NCI-H748 (cell line): Measurements from ENCODE around the gene XRCC5.
"Not testable (repeated sequence)": the region's sequence is repeated elsewhere in the genome, so short reads cannot be mapped to it uniquely, and the experiment has no call there.

Source experiments
- DNase-seq: peaks from one replicate; lab custom pipeline; 2025; ENCODE audit not compliant: unreplicated experiment; lab: John Stamatoyannopoulos, UW

The XRCC5 gene

GRCh38 chr2:216108967-216109921 is at the start of gene XRCC5:
Gene XRCC5, plus strand, starts transcription at chr2:216109348. Its CDS starts 89 bp downstream, at chr2:216109437.
- peak; percentile 98 for DNase-seq

- DNase-seq: peak; percentile 10
These were observed 45.0 kb upstream of the XRCC5 start for GRCh38 chr2:216064014-216064630.

- no peak for DNase-seq
These were observed 44.5 kb upstream of the XRCC5 start for GRCh38 chr2:216064665-216065064.

- DNase-seq: no peak
These were observed 42.9 kb upstream of the XRCC5 start for GRCh38 chr2:216066230-216066629.

- no peak for DNase-seq
These were observed 40.1 kb upstream of the XRCC5 start for GRCh38 chr2:216069028-216069427.

- no peak for DNase-seq
These were observed 39.0 kb upstream of the XRCC5 start for GRCh38 chr2:216070195-216070594.

- no peak for DNase-seq
These were observed 37.9 kb upstream of the XRCC5 start for GRCh38 chr2:216071111-216071851.

GRCh38 chr2:216072473-216072872 is 36.7 kb upstream of the XRCC5 start:
- DNase-seq: no peak

GRCh38 chr2:216073773-216074172 is 35.4 kb upstream of the XRCC5 start:
- no peak for DNase-seq

- DNase-seq: no peak
These were observed 34.8 kb upstream of the XRCC5 start for GRCh38 chr2:216074380-216074779.

- no peak for DNase-seq
These were observed 34.4 kb upstream of the XRCC5 start for GRCh38 chr2:216074794-216075193.

- no peak for DNase-seq
These were observed 33.4 kb upstream of the XRCC5 start for GRCh38 chr2:216075510-216076485.

GRCh38 chr2:216078776-216079175 is 30.4 kb upstream of the XRCC5 start:
- no peak for DNase-seq

- not testable (repeated sequence) for DNase-seq
These were observed 29.1 kb upstream of the XRCC5 start for GRCh38 chr2:216080048-216080447.

GRCh38 chr2:216081012-216081411 is 28.1 kb upstream of the XRCC5 start:
- DNase-seq: no peak

- peak; percentile 91 for DNase-seq
These were observed 27.5 kb upstream of the XRCC5 start, which contains the start of the genes PECR and TMEM169 for GRCh38 chr2:216081487-216082116. Gene PECR, minus strand, starts transcription at chr2:216081809. Its CDS starts 68 bp downstream, at chr2:216081741. Gene TMEM169, plus strand, starts transcription at chr2:216081919. Its CDS starts 14,045 bp downstream, at chr2:216095964.

- DNase-seq: peak; percentile 72
These were observed 26.9 kb upstream of the XRCC5 start for GRCh38 chr2:216082117-216082711.

- DNase-seq: peak; percentile 66
These were observed 26.3 kb upstream of the XRCC5 start for GRCh38 chr2:216082805-216083204.
